HCT116 (cell line): Measurements from ENCODE around the gene FAM50B. TPM values are rescaled to one million over a fixed set of nuclear protein-coding genes. Genes with fewer than 3 reads are reported as not detected.

Experiments used
- ATAC-seq: fragments of 200-7000 bp; cut with Tn5 transposase; 2 replicates; pipeline ENCODE4 v1.9.1; 2020; ENCODE audit warnings: mild to moderate bottlenecking, moderate library complexity
- BruUV-seq: library from RNA; stranded (reverse); fragments of 400-500 nt; replicated peaks from 2 replicates; lab custom pipeline; 2021; lab: Mats Ljungman, UMichigan
- CTCF ChIA-PET: fragments of 300-600 bp; sonication (Branson Sonifier 250); formaldehyde crosslinking; loops from one replicate; lab custom pipeline; 2021; ENCODE audit warnings: antibody characterized with exemption; lab: Charles Lee
- POLR2A ChIA-PET: fragments of 300-600, 350-600 bp; sonication (Branson Sonifier 250); formaldehyde crosslinking; loops from one replicate; lab custom pipeline; 2021; ENCODE audit warnings: antibody characterized with exemption; lab: Charles Lee
- RAD21 ChIA-PET, 2 experiments: fragments of 300-600 bp; sonication (Branson Sonifier 250); formaldehyde crosslinking; loops; one replicate each; lab custom pipeline; 2023; ENCODE audit warnings: low total read pairs in 2 of 2; ENCODE audit not compliant: uncharacterized antibody in 2 of 2, unreplicated experiment in 2 of 2, low non-redundant PET in 1 of 2; lab: Charles Lee
- DNase-seq: peaks from one replicate; pipeline ENCODE4 v3.0.0-alpha.2; 2010; ENCODE audit warnings: low read depth, low spot score
- H2AFZ ChIP-seq: fragments of 200-600 bp; shearing (Covaris generic), sonication (generic); 2 replicates; pipeline ENCODE4 v1.6.1; 2017; ENCODE audit warnings: low read depth, mixed run types, mixed read lengths, antibody characterized with exemption, low read length; ENCODE audit not compliant: poor library complexity, severe bottlenecking
- H3K27ac ChIP-seq: 2 replicates; pipeline ENCODE4 v1.5.1; 2012; ENCODE audit warnings: low read depth, low read length
- H3K27me3 ChIP-seq: fragments of 200-600 bp; sonication (generic); 2 replicates; pipeline ENCODE4 v1.6.1; 2016; ENCODE audit warnings: mixed run types, low read length, mixed read lengths; ENCODE audit not compliant: insufficient read depth
- H3K36me3 ChIP-seq, 2 experiments: fragments of 200-500 bp in 1 of 2; fragments of 200-600 bp in 1 of 2; sonication (Bioruptor generic) in 1 of 2; sonication (generic) in 1 of 2; 2 replicates each; pipeline versions ENCODE4 v1.5.1 to v1.6.1; 2014 to 2016; ENCODE audit warnings: low read length in 2 of 2, inconsistent platforms in 1 of 2, mixed read lengths in 1 of 2, mixed run types in 1 of 2; ENCODE audit not compliant: insufficient read depth in 2 of 2, control insufficient read depth in 1 of 2
- H3K4me1 ChIP-seq, 2 experiments: fragments of 200-600 bp in 1 of 2; sonication (generic) in 1 of 2; 2 replicates each; pipeline versions ENCODE4 v1.5.1 to v1.6.1; 2012 to 2017; ENCODE audit warnings: low read length in 2 of 2, inconsistent platforms in 1 of 2, mild to moderate bottlenecking in 1 of 2, mixed read lengths in 1 of 2, mixed run types in 1 of 2, moderate library complexity in 1 of 2; ENCODE audit not compliant: insufficient read depth in 2 of 2, control insufficient read depth in 1 of 2
- H3K4me2 ChIP-seq: fragments of 200-600 bp; sonication (generic); 2 replicates; pipeline ENCODE4 v1.6.1; 2017; ENCODE audit warnings: mixed run types, low read length, mixed read lengths
- H3K4me3 ChIP-seq, 2 experiments: fragments of 200-600 bp in 1 of 2; sonication (generic) in 1 of 2; replicated peaks in 1 of 2; 2 replicates each; pipeline ENCODE4 v1.5.1; 2011 to 2016; ENCODE audit warnings: low read length in 2 of 2, control low read depth in 1 of 2, low read depth in 1 of 2, mild to moderate bottlenecking in 1 of 2, mixed read lengths in 1 of 2, mixed run types in 1 of 2
- H3K79me2 ChIP-seq: fragments of 200-600 bp; sonication (generic); 2 replicates; pipeline ENCODE4 v1.6.1; 2017; ENCODE audit warnings: mild to moderate bottlenecking, mixed run types, low read length, moderate library complexity, mixed read lengths; ENCODE audit not compliant: insufficient read depth
- H3K9ac ChIP-seq: fragments of 200-600 bp; sonication (generic); 2 replicates; pipeline ENCODE4 v1.6.1; 2016; ENCODE audit warnings: low read length, mixed read lengths
- H3K9me2 ChIP-seq: fragments of 200-600 bp; sonication (generic), shearing (Covaris generic); 2 replicates; pipeline ENCODE4 v1.6.1; 2017; ENCODE audit warnings: mixed run types, mild to moderate bottlenecking, moderate library complexity; ENCODE audit not compliant: insufficient read depth
- H3K9me3 ChIP-seq, 2 experiments: fragments of 200-500 bp in 1 of 2; fragments of 200-600 bp in 1 of 2; sonication (Bioruptor generic) in 1 of 2; sonication (generic) in 1 of 2; 2 replicates each; pipeline ENCODE4 v1.6.1; 2014 to 2017; ENCODE audit warnings: low read length in 2 of 2, mixed read lengths in 2 of 2, inconsistent platforms in 1 of 2, low read depth in 1 of 2, mild to moderate bottlenecking in 1 of 2, mixed run types in 1 of 2, moderate library complexity in 1 of 2; ENCODE audit not compliant: control insufficient read depth in 1 of 2, insufficient read depth in 1 of 2
- H4K20me1 ChIP-seq: fragments of 200-600 bp; sonication (generic), shearing (Covaris generic); 2 replicates; pipeline ENCODE4 v1.6.1; 2017; ENCODE audit warnings: mixed run types, mild to moderate bottlenecking, moderate library complexity; ENCODE audit not compliant: insufficient read depth
- CBX3 ChIP-seq: IDR thresholded peaks from 2 replicates; pipeline ENCODE4 v1.6.1; 2012; ENCODE audit warnings: low read depth
- CEBPB ChIP-seq: IDR thresholded peaks from 2 replicates; pipeline ENCODE4 v1.6.1; 2012; ENCODE audit warnings: low read depth
- EGR1 ChIP-seq: IDR thresholded peaks from 2 replicates; pipeline ENCODE4 v1.6.1; 2012; ENCODE audit warnings: low read depth
- ELF1 ChIP-seq: IDR thresholded peaks from 2 replicates; pipeline ENCODE4 v1.6.1; 2012; ENCODE audit warnings: low read depth, borderline replicate concordance
- EZH2 ChIP-seq: fragments of 200-600 bp; sonication (generic); IDR thresholded peaks from 2 replicates; pipeline ENCODE4 v1.6.1; 2017; ENCODE audit warnings: antibody characterized with exemption, mixed run types
- FOSL1 ChIP-seq: IDR thresholded peaks from 2 replicates; pipeline ENCODE4 v1.6.1; 2012; ENCODE audit warnings: low read depth
- JUND ChIP-seq: IDR thresholded peaks from 2 replicates; pipeline ENCODE4 v1.6.1; 2012
- POLR2A ChIP-seq: IDR thresholded peaks from 2 replicates; pipeline ENCODE4 v1.7.0; 2011; ENCODE audit warnings: borderline replicate concordance; ENCODE audit not compliant: insufficient read depth, insufficient read length; ENCODE audit errors: extremely low read depth
- POLR2AphosphoS5 ChIP-seq: IDR thresholded peaks from 2 replicates; pipeline ENCODE4 v1.6.1; 2011; ENCODE audit warnings: mild to moderate bottlenecking, low read depth, low read length, moderate library complexity
- RAD21 ChIP-seq: IDR thresholded peaks from 2 replicates; pipeline ENCODE4 v1.6.1; 2012; ENCODE audit warnings: low read depth, mild to moderate bottlenecking
- SIN3A ChIP-seq: IDR thresholded peaks from 2 replicates; pipeline ENCODE4 v1.6.1; 2012; ENCODE audit warnings: low read depth
- SP1 ChIP-seq: IDR thresholded peaks from 2 replicates; pipeline ENCODE4 v1.6.1; 2012; ENCODE audit warnings: low read depth
- SRF ChIP-seq: IDR thresholded peaks from 2 replicates; pipeline ENCODE4 v1.6.1; 2012; ENCODE audit warnings: low read depth
- ZFX ChIP-seq: fragments of 450-650 bp; IDR thresholded peaks from 2 replicates; pipeline ENCODE4 v1.6.1; 2017
- ZNF274 ChIP-seq: fragments of 200-500 bp; sonication (Bioruptor generic); IDR thresholded peaks from 2 replicates; pipeline ENCODE4 v1.6.1; 2014; ENCODE audit warnings: mild to moderate bottlenecking, low read depth, low read length, inconsistent platforms
- intact Hi-C: fragments of 100-400 bp; cut with micrococcal nuclease; formaldehyde crosslinking; loops from 2 replicates; pipeline ENCODE4 v1.10.0; 2022
- total RNA-seq: library from RNA; stranded (reverse); gene quantifications from one replicate; pipeline ENCODE4 v1.2.1, GENCODE V29; 2021; ENCODE audit not compliant: unreplicated experiment
- TF ChIP-seq, protein P1 (sequence below): IDR thresholded peaks from 2 replicates; pipeline ENCODE4 v1.6.1; 2011; ENCODE audit warnings: mild to moderate bottlenecking, low read length, moderate library complexity; ENCODE audit not compliant: insufficient replicate concordance; ENCODE audit errors: extremely low read depth
- TF ChIP-seq, protein P2 (sequence below), 3 experiments: fragments of 200-600 bp in 1 of 3; sonication (generic) in 1 of 3; IDR thresholded peaks in 2 of 3; conservative IDR thresholded peaks in 1 of 3; 2 replicates each; pipeline ENCODE4 v1.5.1; 2012 to 2017; ENCODE audit warnings: low read depth in 2 of 3, low read length in 2 of 3, antibody characterized with exemption in 1 of 3, borderline replicate concordance in 1 of 3, control low read depth in 1 of 3, mild to moderate bottlenecking in 1 of 3, mixed read lengths in 1 of 3, mixed run types in 1 of 3, moderate library complexity in 1 of 3; ENCODE audit not compliant: insufficient read depth in 1 of 3
- TF ChIP-seq, protein P3 (sequence below): IDR thresholded peaks from 2 replicates; pipeline ENCODE4 v1.6.1; 2012
- TF ChIP-seq, protein P4 (sequence below): IDR thresholded peaks from 2 replicates; pipeline ENCODE4 v1.6.1; 2012
- TF ChIP-seq, protein P5 (sequence below): IDR thresholded peaks from 2 replicates; pipeline ENCODE4 v1.6.1; 2012; ENCODE audit warnings: low read depth

FAM50B gene
- total RNA-seq, 1 experiment from 2014 or later = 0.86 TPM

DNA sequence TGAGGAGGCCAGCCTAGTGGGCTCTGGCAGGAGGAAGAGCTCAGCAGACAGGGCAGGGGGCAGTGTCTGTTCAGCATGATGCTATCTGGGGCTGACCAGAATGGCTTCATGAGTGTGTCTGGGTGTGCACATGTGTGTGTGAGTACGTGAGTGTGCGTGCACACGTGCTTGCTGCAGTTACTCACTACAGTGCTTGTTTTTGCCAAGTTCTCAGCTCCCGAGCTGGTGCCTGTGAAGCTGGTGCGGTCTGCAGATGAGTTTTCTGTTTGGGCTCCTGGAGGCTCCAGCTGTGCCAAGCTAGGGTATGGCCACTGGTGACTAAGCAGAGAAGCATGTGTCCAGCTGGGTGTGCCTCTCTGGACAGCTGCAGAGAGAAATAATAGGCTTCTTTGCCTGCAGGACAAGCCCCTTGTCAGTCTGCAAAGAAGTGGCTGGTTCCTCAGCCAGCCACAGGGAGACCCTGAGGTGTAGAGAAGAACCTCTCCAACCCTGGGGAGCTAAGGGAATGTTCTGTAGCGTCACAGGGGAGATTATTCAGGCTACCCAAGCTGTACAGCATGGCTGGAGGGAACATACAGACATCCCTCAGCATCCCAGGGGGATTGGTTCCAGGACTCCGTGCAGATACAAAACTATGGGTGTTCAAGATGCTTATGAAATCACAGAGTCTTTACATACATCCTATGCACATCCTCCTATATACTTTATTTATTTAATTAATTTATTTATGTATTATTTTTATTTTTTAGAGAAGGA lies 40.2 kb upstream of the FAM50B start:
- Histone ChIP-seq H3K9me2 (no peaks in the 10 kb centered on the region), H3K9ac (peak overlapping the region; percentile 39), H4K20me1 (no peaks in the 10 kb centered on the region), H2AFZ (peak overlapping the region; percentile 41), H3K79me2 (no peaks in the 10 kb centered on the region), H3K27me3 (no peaks in the 10 kb centered on the region), H3K27ac (no peak overlapping the region), H3K4me2 (peak overlapping the region; percentile 85), H3K4me1 (peaks cover 22 to 41% of the 10 kb centered on the region in 2 experiments), H3K9me3 (no peaks in the 10 kb centered on the region), H3K36me3 (no peaks in the 10 kb centered on the region), H3K4me3 (peak overlapping the region in 1 of 2 experiments; percentile 49; a peak in 2 of 4 replicates)
- no TSS peak for BruUV-seq
- intact Hi-C loops = no loop called here
- RAD21 ChIA-PET = no interaction called here
- POLR2A ChIA-PET = interaction anchor here (1.2 kb wide), 1 partner anchor 17 kb away, joined by 3 read pairs; no protein-coding TSS in a partner anchor
- peak; percentile 83 for ATAC-seq
- DNase-seq = peak; percentile 66
- CTCF ChIA-PET = interaction anchor here (0.8 to 1.1 kb wide), 3 partner anchors 124 to 170 kb away, joined by 3 to 4 read pairs (median 3); no protein-coding TSS in a partner anchor
- peak; percentile 51; the same call in 1 of the 2 replicates for TF ChIP-seq SP1
- peak; percentile 90 for TF ChIP-seq JUND
- TF ChIP-seq, protein P1, sequence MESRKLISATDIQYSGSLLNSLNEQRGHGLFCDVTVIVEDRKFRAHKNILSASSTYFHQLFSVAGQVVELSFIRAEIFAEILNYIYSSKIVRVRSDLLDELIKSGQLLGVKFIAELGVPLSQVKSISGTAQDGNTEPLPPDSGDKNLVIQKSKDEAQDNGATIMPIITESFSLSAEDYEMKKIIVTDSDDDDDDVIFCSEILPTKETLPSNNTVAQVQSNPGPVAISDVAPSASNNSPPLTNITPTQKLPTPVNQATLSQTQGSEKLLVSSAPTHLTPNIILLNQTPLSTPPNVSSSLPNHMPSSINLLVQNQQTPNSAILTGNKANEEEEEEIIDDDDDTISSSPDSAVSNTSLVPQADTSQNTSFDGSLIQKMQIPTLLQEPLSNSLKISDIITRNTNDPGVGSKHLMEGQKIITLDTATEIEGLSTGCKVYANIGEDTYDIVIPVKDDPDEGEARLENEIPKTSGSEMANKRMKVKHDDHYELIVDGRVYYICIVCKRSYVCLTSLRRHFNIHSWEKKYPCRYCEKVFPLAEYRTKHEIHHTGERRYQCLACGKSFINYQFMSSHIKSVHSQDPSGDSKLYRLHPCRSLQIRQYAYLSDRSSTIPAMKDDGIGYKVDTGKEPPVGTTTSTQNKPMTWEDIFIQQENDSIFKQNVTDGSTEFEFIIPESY = no peak
- TF ChIP-seq EGR1 = no peak
- no peak for TF ChIP-seq ZNF274
- 0 out of 2 replicates have a peak, but pooled peaks have one; percentile 16 for TF ChIP-seq RAD21
- TF ChIP-seq POLR2AphosphoS5 = peak; percentile 40; the same call in 1 of the 2 replicates
- TF ChIP-seq, protein P2, sequence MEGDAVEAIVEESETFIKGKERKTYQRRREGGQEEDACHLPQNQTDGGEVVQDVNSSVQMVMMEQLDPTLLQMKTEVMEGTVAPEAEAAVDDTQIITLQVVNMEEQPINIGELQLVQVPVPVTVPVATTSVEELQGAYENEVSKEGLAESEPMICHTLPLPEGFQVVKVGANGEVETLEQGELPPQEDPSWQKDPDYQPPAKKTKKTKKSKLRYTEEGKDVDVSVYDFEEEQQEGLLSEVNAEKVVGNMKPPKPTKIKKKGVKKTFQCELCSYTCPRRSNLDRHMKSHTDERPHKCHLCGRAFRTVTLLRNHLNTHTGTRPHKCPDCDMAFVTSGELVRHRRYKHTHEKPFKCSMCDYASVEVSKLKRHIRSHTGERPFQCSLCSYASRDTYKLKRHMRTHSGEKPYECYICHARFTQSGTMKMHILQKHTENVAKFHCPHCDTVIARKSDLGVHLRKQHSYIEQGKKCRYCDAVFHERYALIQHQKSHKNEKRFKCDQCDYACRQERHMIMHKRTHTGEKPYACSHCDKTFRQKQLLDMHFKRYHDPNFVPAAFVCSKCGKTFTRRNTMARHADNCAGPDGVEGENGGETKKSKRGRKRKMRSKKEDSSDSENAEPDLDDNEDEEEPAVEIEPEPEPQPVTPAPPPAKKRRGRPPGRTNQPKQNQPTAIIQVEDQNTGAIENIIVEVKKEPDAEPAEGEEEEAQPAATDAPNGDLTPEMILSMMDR (IDR thresholded peaks at IDR 0.05 in 2 of 3, conservative IDR thresholded peaks at IDR 0.05 in 1 of 3; ENCODE audit: borderline replicate concordance in 1 of 3, insufficient read depth in 1 of 3, low read depth in 2 of 3, low read length in 2 of 3) = peak in 1 of 3 experiments; percentile 23; a peak in 1 of 6 replicates
- no peak for TF ChIP-seq ZFX
- TF ChIP-seq, protein P3, sequence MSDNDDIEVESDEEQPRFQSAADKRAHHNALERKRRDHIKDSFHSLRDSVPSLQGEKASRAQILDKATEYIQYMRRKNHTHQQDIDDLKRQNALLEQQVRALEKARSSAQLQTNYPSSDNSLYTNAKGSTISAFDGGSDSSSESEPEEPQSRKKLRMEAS = peak; percentile 73
- peak; percentile 86 for TF ChIP-seq FOSL1
- TF ChIP-seq ELF1 = no peak
- TF ChIP-seq POLR2A = no peak
- TF ChIP-seq CEBPB = no peak
- TF ChIP-seq, protein P4, sequence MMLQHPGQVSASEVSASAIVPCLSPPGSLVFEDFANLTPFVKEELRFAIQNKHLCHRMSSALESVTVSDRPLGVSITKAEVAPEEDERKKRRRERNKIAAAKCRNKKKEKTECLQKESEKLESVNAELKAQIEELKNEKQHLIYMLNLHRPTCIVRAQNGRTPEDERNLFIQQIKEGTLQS = no peak
- TF ChIP-seq CBX3 = peak; percentile 85
- TF ChIP-seq, protein P5, sequence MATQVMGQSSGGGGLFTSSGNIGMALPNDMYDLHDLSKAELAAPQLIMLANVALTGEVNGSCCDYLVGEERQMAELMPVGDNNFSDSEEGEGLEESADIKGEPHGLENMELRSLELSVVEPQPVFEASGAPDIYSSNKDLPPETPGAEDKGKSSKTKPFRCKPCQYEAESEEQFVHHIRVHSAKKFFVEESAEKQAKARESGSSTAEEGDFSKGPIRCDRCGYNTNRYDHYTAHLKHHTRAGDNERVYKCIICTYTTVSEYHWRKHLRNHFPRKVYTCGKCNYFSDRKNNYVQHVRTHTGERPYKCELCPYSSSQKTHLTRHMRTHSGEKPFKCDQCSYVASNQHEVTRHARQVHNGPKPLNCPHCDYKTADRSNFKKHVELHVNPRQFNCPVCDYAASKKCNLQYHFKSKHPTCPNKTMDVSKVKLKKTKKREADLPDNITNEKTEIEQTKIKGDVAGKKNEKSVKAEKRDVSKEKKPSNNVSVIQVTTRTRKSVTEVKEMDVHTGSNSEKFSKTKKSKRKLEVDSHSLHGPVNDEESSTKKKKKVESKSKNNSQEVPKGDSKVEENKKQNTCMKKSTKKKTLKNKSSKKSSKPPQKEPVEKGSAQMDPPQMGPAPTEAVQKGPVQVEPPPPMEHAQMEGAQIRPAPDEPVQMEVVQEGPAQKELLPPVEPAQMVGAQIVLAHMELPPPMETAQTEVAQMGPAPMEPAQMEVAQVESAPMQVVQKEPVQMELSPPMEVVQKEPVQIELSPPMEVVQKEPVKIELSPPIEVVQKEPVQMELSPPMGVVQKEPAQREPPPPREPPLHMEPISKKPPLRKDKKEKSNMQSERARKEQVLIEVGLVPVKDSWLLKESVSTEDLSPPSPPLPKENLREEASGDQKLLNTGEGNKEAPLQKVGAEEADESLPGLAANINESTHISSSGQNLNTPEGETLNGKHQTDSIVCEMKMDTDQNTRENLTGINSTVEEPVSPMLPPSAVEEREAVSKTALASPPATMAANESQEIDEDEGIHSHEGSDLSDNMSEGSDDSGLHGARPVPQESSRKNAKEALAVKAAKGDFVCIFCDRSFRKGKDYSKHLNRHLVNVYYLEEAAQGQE = no peak
- TF ChIP-seq SIN3A = 0 out of 2 replicates have a peak, but pooled peaks have one; percentile 68
- no peak for TF ChIP-seq SRF
- TF ChIP-seq EZH2 = no peak
